ENCODE data around the gene STXBP6. TPM values are rescaled to one million over a fixed set of nuclear protein-coding genes. Genes with fewer than 3 reads are reported as not detected.

STXBP6 gene
- 6.8 and 7.2 TPM in 2 replicates for total RNA-seq
- long read RNA-seq = 0 reads

DNA sequence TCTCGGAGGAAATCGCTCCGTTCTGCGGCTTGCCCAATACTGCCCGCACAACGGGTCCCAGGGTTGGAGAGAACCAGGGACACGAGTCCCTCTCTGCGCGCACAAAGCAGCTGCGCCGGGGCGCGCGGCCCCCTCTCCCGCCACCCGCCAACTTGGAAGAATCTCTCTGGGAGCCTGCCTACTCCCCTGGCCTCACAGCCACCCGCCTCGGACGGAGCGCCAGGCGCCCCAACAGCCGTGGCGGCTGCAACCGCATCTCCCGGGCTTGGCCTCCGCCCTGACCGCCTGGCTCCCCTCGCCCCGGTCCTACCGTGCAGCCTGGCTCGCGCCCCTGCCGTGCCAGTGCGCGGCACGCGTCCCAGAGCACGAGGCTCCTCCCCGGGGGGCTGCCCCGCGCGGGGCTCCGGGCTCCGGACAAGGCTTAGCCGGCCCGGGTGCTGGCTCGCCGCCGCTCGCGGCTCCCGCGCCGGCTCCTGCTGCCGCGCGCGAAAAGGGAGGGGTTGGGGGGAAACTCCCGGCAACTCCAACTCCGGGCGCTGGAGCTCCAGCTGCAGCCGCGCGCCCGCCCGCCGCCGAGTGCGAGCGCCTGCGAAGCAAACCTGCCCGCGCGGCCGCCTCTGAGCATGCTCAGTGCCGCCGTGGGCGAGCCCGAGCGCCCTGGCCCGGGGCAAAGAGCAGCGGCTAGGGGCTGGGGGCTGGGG is at the start of gene STXBP6:
TSS of gene STXBP6 (minus strand) at position 580 of the 701 bp plus-strand sequence. CDS start 75,329 bp downstream, outside the sequence.
- no peak within 1 kb of the TSS for H3K27ac Mint-ChIP-seq (ENCODE audit: unreplicated experiment)
- no peaks in the 10 kb centered on the region for H3K9me3 Mint-ChIP-seq
- H3K4me3 Mint-ChIP-seq = peak within 1 kb of the TSS; percentile 95
- peaks cover 17% of the 10 kb centered on the region for H3K4me1 Mint-ChIP-seq
- H3K27me3 Mint-ChIP-seq (ENCODE audit: low read depth) = peaks cover 51% of the 10 kb centered on the region
- peak; percentile 63 for DNase-seq (ENCODE audit: low read depth, low spot score)
- H3K36me3 Mint-ChIP-seq (ENCODE audit: low read depth) = no peaks in the 10 kb centered on the region
- TF ChIP-seq, protein P1, sequence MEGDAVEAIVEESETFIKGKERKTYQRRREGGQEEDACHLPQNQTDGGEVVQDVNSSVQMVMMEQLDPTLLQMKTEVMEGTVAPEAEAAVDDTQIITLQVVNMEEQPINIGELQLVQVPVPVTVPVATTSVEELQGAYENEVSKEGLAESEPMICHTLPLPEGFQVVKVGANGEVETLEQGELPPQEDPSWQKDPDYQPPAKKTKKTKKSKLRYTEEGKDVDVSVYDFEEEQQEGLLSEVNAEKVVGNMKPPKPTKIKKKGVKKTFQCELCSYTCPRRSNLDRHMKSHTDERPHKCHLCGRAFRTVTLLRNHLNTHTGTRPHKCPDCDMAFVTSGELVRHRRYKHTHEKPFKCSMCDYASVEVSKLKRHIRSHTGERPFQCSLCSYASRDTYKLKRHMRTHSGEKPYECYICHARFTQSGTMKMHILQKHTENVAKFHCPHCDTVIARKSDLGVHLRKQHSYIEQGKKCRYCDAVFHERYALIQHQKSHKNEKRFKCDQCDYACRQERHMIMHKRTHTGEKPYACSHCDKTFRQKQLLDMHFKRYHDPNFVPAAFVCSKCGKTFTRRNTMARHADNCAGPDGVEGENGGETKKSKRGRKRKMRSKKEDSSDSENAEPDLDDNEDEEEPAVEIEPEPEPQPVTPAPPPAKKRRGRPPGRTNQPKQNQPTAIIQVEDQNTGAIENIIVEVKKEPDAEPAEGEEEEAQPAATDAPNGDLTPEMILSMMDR (conservative IDR thresholded peaks at IDR 0.05) = no peak

GRCh38 chr14:25097120-25097519 is 47.2 kb upstream of the STXBP6 start:
- TF ChIP-seq, protein P1 (conservative IDR thresholded peaks at IDR 0.05) = no peak
- Mint-ChIP-seq H3K4me1 (no peaks in the 10 kb centered on the region), H3K27me3 (ENCODE audit: low read depth) (no peaks in the 10 kb centered on the region), H3K36me3 (ENCODE audit: low read depth) (no peaks in the 10 kb centered on the region), H3K27ac (ENCODE audit: unreplicated experiment) (no peak overlapping the region), H3K9me3 (peaks cover 2% of the 10 kb centered on the region), H3K4me3 (no peak overlapping the region)
- DNase-seq (ENCODE audit: low read depth, low spot score) = no peak

DNA sequence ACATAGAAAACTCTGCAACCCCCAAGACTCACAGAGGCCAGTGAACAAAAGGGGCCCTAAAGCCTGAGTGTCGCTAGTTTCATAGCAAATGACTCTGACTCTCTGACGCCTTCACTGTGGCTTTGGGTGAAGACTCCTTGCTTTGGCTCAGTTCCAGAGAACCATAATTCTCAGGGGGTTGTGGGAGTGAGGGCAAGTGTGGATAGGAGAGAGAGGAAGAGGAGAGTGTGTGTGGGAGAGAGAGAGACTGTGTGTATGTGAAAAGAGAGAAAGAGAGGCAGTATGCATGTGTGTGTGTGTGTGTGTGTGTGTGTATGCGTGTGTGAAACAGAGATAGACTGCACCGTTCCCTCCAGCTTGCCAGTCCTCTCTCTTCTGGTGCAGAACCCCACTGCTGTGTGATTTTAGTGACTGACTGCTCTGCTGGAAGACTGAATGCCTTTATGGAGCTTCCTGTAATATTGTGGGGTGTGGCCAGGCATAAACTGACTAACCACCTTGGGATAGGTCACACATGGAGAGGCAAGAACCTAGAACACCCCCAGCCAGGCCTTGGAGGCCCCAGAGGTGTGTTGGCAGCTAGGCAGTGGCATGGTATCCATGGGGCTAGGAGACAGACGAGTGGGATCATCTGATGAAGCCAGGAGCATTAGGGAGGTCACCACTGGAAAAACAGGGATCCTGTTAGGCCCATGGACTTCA is 45.9 kb upstream of the STXBP6 start:
- no peak overlapping the region for H3K27ac Mint-ChIP-seq (ENCODE audit: unreplicated experiment)

DNA sequence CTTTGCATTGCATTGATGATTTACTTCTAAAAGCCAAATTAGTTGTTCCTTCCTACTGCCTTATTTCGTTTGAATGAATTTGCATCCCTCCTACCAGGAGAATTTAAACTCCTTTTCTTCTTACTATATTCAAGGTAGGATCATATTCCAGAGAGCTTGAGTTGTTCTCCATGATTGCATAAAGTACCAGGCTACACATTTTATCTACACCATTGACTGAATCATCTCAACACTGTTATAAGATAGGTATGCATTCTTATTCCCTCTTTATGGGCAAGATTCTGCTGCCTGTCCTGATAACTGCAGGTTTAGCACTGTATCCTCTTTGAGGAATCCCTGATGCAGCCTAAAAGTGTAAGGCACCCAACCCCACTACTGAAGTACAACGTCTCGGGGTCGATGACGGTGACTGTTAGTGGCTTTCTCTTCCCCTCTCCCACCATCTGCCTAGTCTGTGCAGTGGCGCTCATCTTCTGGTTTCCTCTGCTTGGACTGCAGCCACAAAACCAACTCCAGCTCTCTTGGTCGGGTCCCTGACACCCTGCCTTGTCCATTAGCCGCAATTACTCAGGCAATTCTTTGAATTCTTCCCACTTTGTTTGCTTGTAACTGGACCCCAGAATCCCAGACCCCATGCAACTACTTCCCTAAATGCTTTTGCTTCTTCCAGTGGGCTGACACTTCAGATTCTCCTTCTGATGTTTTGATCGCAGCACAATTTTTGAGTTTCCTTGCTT is 44.4 kb upstream of the STXBP6 start:
- no peaks in the 10 kb centered on the region for H3K4me1 Mint-ChIP-seq
- H3K27me3 Mint-ChIP-seq (ENCODE audit: low read depth) = no peaks in the 10 kb centered on the region
- no peak overlapping the region for H3K27ac Mint-ChIP-seq (ENCODE audit: unreplicated experiment)
- H3K36me3 Mint-ChIP-seq (ENCODE audit: low read depth) = no peaks in the 10 kb centered on the region
- DNase-seq (ENCODE audit: low read depth, low spot score) = no peak
- no peaks in the 10 kb centered on the region for H3K9me3 Mint-ChIP-seq
- TF ChIP-seq, protein P1 (conservative IDR thresholded peaks at IDR 0.05) = no peak
- H3K4me3 Mint-ChIP-seq = no peak overlapping the region

More for the DNA sequence above, 45.9 kb upstream of the STXBP6 start:
- no peaks in the 10 kb centered on the region for H3K4me1 Mint-ChIP-seq
- H3K27me3 Mint-ChIP-seq (ENCODE audit: low read depth) = no peaks in the 10 kb centered on the region
- no peaks in the 10 kb centered on the region for H3K36me3 Mint-ChIP-seq (ENCODE audit: low read depth)
- no peak overlapping the region for H3K4me3 Mint-ChIP-seq
- DNase-seq (ENCODE audit: low read depth, low spot score) = no peak
- TF ChIP-seq, protein P1 (conservative IDR thresholded peaks at IDR 0.05) = no peak
- H3K9me3 Mint-ChIP-seq = peaks cover 2% of the 10 kb centered on the region

GRCh38 chr14:25092258-25092740 is 42.4 kb upstream of the STXBP6 start:
- H3K4me3 Mint-ChIP-seq = no peak overlapping the region
- peak overlapping the region; percentile 7 for H3K27ac Mint-ChIP-seq (ENCODE audit: unreplicated experiment)
- DNase-seq (ENCODE audit: low read depth, low spot score) = no peak
- H3K36me3 Mint-ChIP-seq (ENCODE audit: low read depth) = no peaks in the 10 kb centered on the region
- H3K4me1 Mint-ChIP-seq = no peaks in the 10 kb centered on the region
- no peaks in the 10 kb centered on the region for H3K27me3 Mint-ChIP-seq (ENCODE audit: low read depth)
- H3K9me3 Mint-ChIP-seq = no peaks in the 10 kb centered on the region
- TF ChIP-seq, protein P1 (conservative IDR thresholded peaks at IDR 0.05) = no peak
